ENCODE results near the gene UBE2H. TPM values are rescaled to one million over a fixed set of nuclear protein-coding genes. Genes with fewer than 3 reads are reported as not detected.

Gene UBE2H
- total RNA-seq, 1 experiment from 2014 or later = 28.8 TPM

DNA sequence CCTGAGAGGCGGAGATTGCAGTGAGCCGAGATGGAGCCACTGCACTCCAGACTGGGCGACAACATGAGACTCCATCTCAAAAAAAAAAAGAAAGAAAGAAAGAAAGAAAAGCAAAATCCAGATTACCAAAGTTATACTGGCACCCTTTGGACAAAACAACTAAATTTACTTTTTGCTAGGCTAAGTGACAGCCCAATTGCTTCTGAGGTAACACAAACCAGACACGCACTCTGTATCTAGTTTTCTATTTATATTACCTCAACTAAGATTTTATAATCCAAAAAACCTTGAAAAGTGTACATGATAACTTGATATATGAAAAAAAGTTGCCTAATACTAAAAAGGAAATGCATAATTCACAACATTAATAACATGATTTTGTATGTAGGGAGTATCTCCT is 12.9 kb downstream of the UBE2H start:
- POLR2A ChIA-PET (ENCODE audit: low non-redundant PET) = no interaction called here
- DNase-seq (ENCODE audit: low spot score) = no peak
- BruUV-seq (replicated peaks) = no TSS peak
- H3K36me3 ChIP-seq (ENCODE audit: insufficient read depth, low read length, poor library complexity, severe bottlenecking) = no peaks in the 10 kb centered on the region
- CTCF ChIA-PET = no interaction called here
- no peak overlapping the region for H3K27ac ChIP-seq (ENCODE audit: low read depth, low read length, poor library complexity, severe bottlenecking)
- H3K4me3 ChIP-seq (ENCODE audit: low read depth, low read length, poor library complexity, severe bottlenecking) = no peak overlapping the region
- no peaks in the 10 kb centered on the region for H3K27me3 ChIP-seq (replicated peaks; ENCODE audit: insufficient read depth, low read depth, low read length, poor library complexity)
- no peaks in the 10 kb centered on the region for H3K4me1 ChIP-seq (ENCODE audit: insufficient read depth, low read length, poor library complexity, severe bottlenecking)
- intact Hi-C loops (cut with micrococcal nuclease; ENCODE audit: unreplicated experiment) = no loop called here
- TF ChIP-seq, protein P1, sequence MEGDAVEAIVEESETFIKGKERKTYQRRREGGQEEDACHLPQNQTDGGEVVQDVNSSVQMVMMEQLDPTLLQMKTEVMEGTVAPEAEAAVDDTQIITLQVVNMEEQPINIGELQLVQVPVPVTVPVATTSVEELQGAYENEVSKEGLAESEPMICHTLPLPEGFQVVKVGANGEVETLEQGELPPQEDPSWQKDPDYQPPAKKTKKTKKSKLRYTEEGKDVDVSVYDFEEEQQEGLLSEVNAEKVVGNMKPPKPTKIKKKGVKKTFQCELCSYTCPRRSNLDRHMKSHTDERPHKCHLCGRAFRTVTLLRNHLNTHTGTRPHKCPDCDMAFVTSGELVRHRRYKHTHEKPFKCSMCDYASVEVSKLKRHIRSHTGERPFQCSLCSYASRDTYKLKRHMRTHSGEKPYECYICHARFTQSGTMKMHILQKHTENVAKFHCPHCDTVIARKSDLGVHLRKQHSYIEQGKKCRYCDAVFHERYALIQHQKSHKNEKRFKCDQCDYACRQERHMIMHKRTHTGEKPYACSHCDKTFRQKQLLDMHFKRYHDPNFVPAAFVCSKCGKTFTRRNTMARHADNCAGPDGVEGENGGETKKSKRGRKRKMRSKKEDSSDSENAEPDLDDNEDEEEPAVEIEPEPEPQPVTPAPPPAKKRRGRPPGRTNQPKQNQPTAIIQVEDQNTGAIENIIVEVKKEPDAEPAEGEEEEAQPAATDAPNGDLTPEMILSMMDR (conservative IDR thresholded peaks at IDR 0.05; ENCODE audit: low read depth, low read length) = no peak
- TF ChIP-seq EZH2 (IDR thresholded peaks at IDR 0.05; ENCODE audit: borderline replicate concordance, low read depth, low read length, poor library complexity, severe bottlenecking) = no peak
- H3K9me3 ChIP-seq (ENCODE audit: low read depth, low read length, poor library complexity, severe bottlenecking) = no peaks in the 10 kb centered on the region

DNA sequence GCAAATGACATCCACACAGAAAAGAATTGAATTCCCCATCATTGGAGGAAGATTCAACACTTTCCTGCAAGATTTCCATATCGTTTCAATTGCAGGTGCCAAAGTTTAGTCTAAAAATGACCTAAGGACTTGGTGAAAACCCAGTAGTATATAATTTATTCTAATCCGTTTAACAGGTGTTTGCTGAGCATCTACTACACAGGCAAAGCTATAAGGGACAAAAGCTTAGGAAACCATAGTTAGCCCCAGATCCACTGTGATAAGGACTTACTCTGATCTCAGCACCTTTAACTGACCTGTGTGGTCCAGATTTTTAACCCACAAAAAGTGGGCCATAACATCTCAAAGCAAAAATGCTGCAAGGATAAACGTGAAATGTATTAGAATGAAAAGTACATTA is 19.1 kb downstream of the UBE2H start:
- Histone ChIP-seq H3K36me3 (ENCODE audit: insufficient read depth, low read length, poor library complexity, severe bottlenecking) (no peaks in the 10 kb centered on the region), H3K27me3 (replicated peaks; ENCODE audit: insufficient read depth, low read depth, low read length, poor library complexity) (no peaks in the 10 kb centered on the region), H3K27ac (ENCODE audit: low read depth, low read length, poor library complexity, severe bottlenecking) (no peak overlapping the region), H3K4me1 (ENCODE audit: insufficient read depth, low read length, poor library complexity, severe bottlenecking) (no peaks in the 10 kb centered on the region), H3K4me3 (ENCODE audit: low read depth, low read length, poor library complexity, severe bottlenecking) (no peak overlapping the region), H3K9me3 (ENCODE audit: low read depth, low read length, poor library complexity, severe bottlenecking) (no peaks in the 10 kb centered on the region)
- ChIA-PET POLR2A (ENCODE audit: low non-redundant PET) (no interaction called here), CTCF (no interaction called here)
- intact Hi-C loops (cut with micrococcal nuclease; ENCODE audit: unreplicated experiment) = no loop called here
- TF ChIP-seq, protein P1 (conservative IDR thresholded peaks at IDR 0.05; ENCODE audit: low read depth, low read length) = no peak
- TF ChIP-seq EZH2 (IDR thresholded peaks at IDR 0.05; ENCODE audit: borderline replicate concordance, low read depth, low read length, poor library complexity, severe bottlenecking) = no peak
- BruUV-seq (replicated peaks) = no TSS peak
- DNase-seq (ENCODE audit: low spot score) = no peak

DNA sequence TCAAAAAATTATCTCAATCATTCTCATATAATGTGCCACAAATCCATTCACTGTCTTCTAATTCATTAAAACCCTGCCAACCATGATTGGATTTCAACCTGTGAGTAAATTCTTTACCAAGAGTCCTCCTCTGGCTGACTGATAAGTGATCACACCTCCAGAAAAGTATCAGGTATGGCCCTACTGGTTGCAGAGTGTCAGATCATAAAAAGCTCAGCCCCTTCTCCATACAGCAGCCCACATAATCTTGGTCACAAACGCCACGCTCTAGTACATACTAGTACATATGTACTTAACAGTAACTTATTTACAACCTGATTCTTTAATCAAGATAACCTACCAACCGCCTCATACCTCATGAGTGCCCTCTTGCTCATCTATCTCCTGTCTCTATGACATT is 26.1 kb downstream of the UBE2H start:
- Histone ChIP-seq H3K4me3 (ENCODE audit: low read depth, low read length, poor library complexity, severe bottlenecking) (no peak overlapping the region), H3K9me3 (ENCODE audit: low read depth, low read length, poor library complexity, severe bottlenecking) (no peaks in the 10 kb centered on the region), H3K4me1 (ENCODE audit: insufficient read depth, low read length, poor library complexity, severe bottlenecking) (no peaks in the 10 kb centered on the region), H3K27ac (ENCODE audit: low read depth, low read length, poor library complexity, severe bottlenecking) (no peak overlapping the region), H3K36me3 (ENCODE audit: insufficient read depth, low read length, poor library complexity, severe bottlenecking) (no peaks in the 10 kb centered on the region), H3K27me3 (replicated peaks; ENCODE audit: insufficient read depth, low read depth, low read length, poor library complexity) (no peaks in the 10 kb centered on the region)
- CTCF ChIA-PET = no interaction called here
- intact Hi-C loops (cut with micrococcal nuclease; ENCODE audit: unreplicated experiment) = no loop called here
- BruUV-seq (replicated peaks) = no TSS peak
- POLR2A ChIA-PET (ENCODE audit: low non-redundant PET) = interaction anchor here (0.8 kb wide), 1 partner anchor 21 kb away, joined by 4 read pairs; no protein-coding TSS in a partner anchor
- no peak for TF ChIP-seq EZH2 (IDR thresholded peaks at IDR 0.05; ENCODE audit: borderline replicate concordance, low read depth, low read length, poor library complexity, severe bottlenecking)
- TF ChIP-seq, protein P1 (conservative IDR thresholded peaks at IDR 0.05; ENCODE audit: low read depth, low read length) = no peak
- no peak for DNase-seq (ENCODE audit: low spot score)

All from A673 (cell line).